PC-9 (cell line): ENCODE measurements around the gene SLC46A1. TPM values are rescaled to one million over a fixed set of nuclear protein-coding genes. Genes with fewer than 3 reads are reported as not detected.

Experiments used
- BruUV-seq: library from RNA; stranded (reverse); fragments of 400-500 nt; replicated peaks from 2 replicates; lab custom pipeline; 2021; lab: Mats Ljungman, UMichigan
- CTCF ChIA-PET: fragments of 300-600 bp; sonication (Branson Sonifier 250); formaldehyde crosslinking; loops from one replicate; lab custom pipeline; 2022; ENCODE audit warnings: antibody characterized with exemption; lab: Charles Lee
- POLR2A ChIA-PET: fragments of 300-600 bp; sonication (Branson Sonifier 250); formaldehyde crosslinking; loops from one replicate; lab custom pipeline; 2022; ENCODE audit warnings: antibody characterized with exemption; ENCODE audit not compliant: unreplicated experiment; lab: Charles Lee
- DNase-seq, 2 experiments: peaks; one replicate each; pipeline versions ENCODE4 v3.0.0 to v3.0.0-alpha.2; 2015 to 2022; ENCODE audit warnings: mixed read lengths in 1 of 2
- H2AFZ ChIP-seq: fragments of 200-600 bp; sonication (generic); 2 replicates; pipeline ENCODE4 v1.8.1; 2017; ENCODE audit warnings: antibody characterized with exemption
- H3F3A ChIP-seq: fragments of 200-600 bp; sonication (generic); 2 replicates; pipeline ENCODE4 v1.8.1; 2017; ENCODE audit warnings: antibody characterized with exemption, mild to moderate bottlenecking, low read depth; ENCODE audit not compliant: insufficient read depth
- H3K27ac ChIP-seq: fragments of 200-600 bp; sonication (generic); 2 replicates; pipeline ENCODE4 v1.6.1; 2016; ENCODE audit warnings: mixed run types
- H3K27me3 ChIP-seq: fragments of 200-600 bp; sonication (generic); 2 replicates; pipeline ENCODE4 v1.6.1; 2016; ENCODE audit warnings: low read depth, mixed run types; ENCODE audit not compliant: insufficient read depth
- H3K36me3 ChIP-seq: fragments of 200-600 bp; sonication (generic); 2 replicates; pipeline ENCODE4 v1.6.1; 2016; ENCODE audit warnings: low read depth, mixed run types
- H3K4me1 ChIP-seq: fragments of 200-600 bp; sonication (generic); replicated peaks from 2 replicates; pipeline ENCODE4 v1.6.1; 2016; ENCODE audit warnings: mixed run types; ENCODE audit not compliant: insufficient read depth
- H3K4me2 ChIP-seq: fragments of 200-600 bp; sonication (generic); 2 replicates; pipeline ENCODE4 v1.6.1; 2017; ENCODE audit warnings: mixed run types
- H3K4me3 ChIP-seq: fragments of 200-600 bp; sonication (generic); 2 replicates; pipeline ENCODE4 v1.6.1; 2016; ENCODE audit warnings: mixed run types
- H3K79me2 ChIP-seq: fragments of 200-600 bp; sonication (generic); 2 replicates; pipeline ENCODE4 v1.6.1; 2017; ENCODE audit warnings: low read depth, mixed run types
- H3K9me2 ChIP-seq: fragments of 200-600 bp; sonication (generic); 2 replicates; pipeline ENCODE4 v1.8.1; 2017; ENCODE audit warnings: mild to moderate bottlenecking; ENCODE audit not compliant: insufficient read depth
- H3K9me3 ChIP-seq: fragments of 200-600 bp; sonication (generic); 2 replicates; pipeline ENCODE4 v1.8.1; 2016; ENCODE audit warnings: low read depth; ENCODE audit not compliant: insufficient read depth
- H4K20me1 ChIP-seq: fragments of 200-600 bp; sonication (generic); 2 replicates; pipeline ENCODE4 v1.8.1; 2017; ENCODE audit not compliant: insufficient read depth
- CTCF ChIP-seq: fragments of 200-600 bp; sonication (generic); conservative IDR thresholded peaks from 2 replicates; pipeline ENCODE4 v1.6.1; 2017; ENCODE audit warnings: mixed run types, antibody characterized with exemption, mild to moderate bottlenecking, moderate library complexity
- EZH2 ChIP-seq: fragments of 200-600 bp; sonication (generic); IDR thresholded peaks from 2 replicates; pipeline ENCODE4 v1.8.0; 2017; ENCODE audit warnings: antibody characterized with exemption, low read depth
- intact Hi-C: fragments of 100-400 bp; cut with micrococcal nuclease; formaldehyde crosslinking; loops from one replicate; pipeline ENCODE4 v1.10.0; 2022; ENCODE audit not compliant: unreplicated experiment
- total RNA-seq: library from RNA; stranded (reverse); gene quantifications from 2 replicates; pipeline ENCODE4 v1.2.3, GENCODE V29; 2021

Gene SLC46A1
- total RNA-seq, 1 experiment from 2014 or later, result 14.9 TPM

- BruUV-seq, result no TSS peak
- Histone ChIP-seq H3K9me2 (no peaks in the 10 kb centered on the region), H2AFZ (no peak overlapping the region), H3K4me3 (no peak overlapping the region), H3K36me3 (0 out of 2 replicates have a peak, but pooled peaks cover 12% of the 10 kb centered on the region), H3F3A (peaks cover 6% of the 10 kb centered on the region; the same call in 1 of the 2 replicates), H3K79me2 (peaks cover 10% of the 10 kb centered on the region; the same call in 1 of the 2 replicates), H3K27me3 (no peaks in the 10 kb centered on the region), H3K4me2 (no peak overlapping the region), H3K4me1 (peaks cover 11% of the 10 kb centered on the region), H3K27ac (no peak overlapping the region), H3K9me3 (no peaks in the 10 kb centered on the region), H4K20me1 (no peaks in the 10 kb centered on the region)
- CTCF ChIA-PET, result no interaction called here
- TF ChIP-seq EZH2, result no peak
- TF ChIP-seq CTCF, result no peak
- DNase-seq, result no peak
- POLR2A ChIA-PET, result no interaction called here
- intact Hi-C loops, result no loop called here
Measured at GRCh38 chr17:28402844-28403243, 3.2 kb downstream of the SLC46A1 start.

GRCh38 chr17:28402224-28402630 is 3.8 kb downstream of the SLC46A1 start:
- peaks cover 11% of the 10 kb centered on the region for H3K4me1 ChIP-seq
- H3K9me2 ChIP-seq, result no peaks in the 10 kb centered on the region
- DNase-seq, result peak in 1 of 2 experiments; percentile 10
- TF ChIP-seq EZH2 (no peak), CTCF (no peak)
- CTCF ChIA-PET, result no interaction called here
- no peaks in the 10 kb centered on the region for H4K20me1 ChIP-seq
- no peak overlapping the region for H3K27ac ChIP-seq
- 0 out of 2 replicates have a peak, but pooled peaks cover 12% of the 10 kb centered on the region for H3K36me3 ChIP-seq
- peaks cover 7% of the 10 kb centered on the region; the same call in 1 of the 2 replicates for H3F3A ChIP-seq
- H3K27me3 ChIP-seq, result no peaks in the 10 kb centered on the region
- peaks cover 10% of the 10 kb centered on the region; the same call in 1 of the 2 replicates for H3K79me2 ChIP-seq
- H3K9me3 ChIP-seq, result no peaks in the 10 kb centered on the region
- H3K4me2 ChIP-seq, result no peak overlapping the region
- intact Hi-C loops, result no loop called here
- no TSS peak for BruUV-seq
- no peak overlapping the region for H2AFZ ChIP-seq
- no peak overlapping the region for H3K4me3 ChIP-seq
- POLR2A ChIA-PET, result no interaction called here

- Histone ChIP-seq H3K36me3 (0 out of 2 replicates have a peak, but pooled peaks cover 15% of the 10 kb centered on the region), H3K4me2 (no peak overlapping the region), H3F3A (peaks cover 6% of the 10 kb centered on the region; the same call in 1 of the 2 replicates), H3K9me3 (no peaks in the 10 kb centered on the region), H3K4me3 (no peak overlapping the region), H4K20me1 (no peaks in the 10 kb centered on the region), H3K27ac (no peak overlapping the region), H3K79me2 (peaks cover 4% of the 10 kb centered on the region; the same call in 1 of the 2 replicates), H3K4me1 (0 out of 2 replicates have a peak, but pooled peaks cover under 1% of the 10 kb centered on the region), H2AFZ (no peak overlapping the region), H3K9me2 (no peaks in the 10 kb centered on the region), H3K27me3 (no peaks in the 10 kb centered on the region)
- ChIA-PET POLR2A (no interaction called here), CTCF (no interaction called here)
- no peak for DNase-seq
- intact Hi-C loops, result no loop called here
- BruUV-seq, result no TSS peak
- TF ChIP-seq CTCF (no peak), EZH2 (no peak)
Measured at GRCh38 chr17:28399808-28400207, 6.2 kb downstream of the SLC46A1 start.
